Calu3 (cell line): ENCODE results near the gene GAS7. TPM values are rescaled to one million over a fixed set of nuclear protein-coding genes. Genes with fewer than 3 reads are reported as not detected.

Experiments used
- BruUV-seq: library from RNA; stranded (reverse); fragments of 400-500 nt; replicated peaks from 2 replicates; lab custom pipeline; 2021; lab: Mats Ljungman, UMichigan
- CTCF ChIA-PET: fragments of 300-600 bp; sonication (Branson Sonifier 250); formaldehyde crosslinking; loops from one replicate; lab custom pipeline; 2022; ENCODE audit warnings: antibody characterized with exemption; lab: Charles Lee
- DNase-seq: peaks from one replicate; pipeline ENCODE4 v3.0.0; 2022
- H3K27ac Mint-ChIP-seq: one replicate; pipeline ENCODE4 v1.8.0; 2022; ENCODE audit warnings: mixed read lengths; ENCODE audit not compliant: unreplicated experiment
- H3K27me3 Mint-ChIP-seq: one replicate; pipeline ENCODE4 v1.8.0; 2022; ENCODE audit warnings: mixed read lengths; ENCODE audit not compliant: unreplicated experiment
- H3K36me3 Mint-ChIP-seq: one replicate; pipeline ENCODE4 v1.8.0; 2022; ENCODE audit warnings: mild to moderate bottlenecking, moderate library complexity, mixed read lengths; ENCODE audit not compliant: insufficient read depth, unreplicated experiment
- H3K4me1 Mint-ChIP-seq: one replicate; pipeline ENCODE4 v1.8.0; 2022; ENCODE audit warnings: mild to moderate bottlenecking, low read depth, mixed read lengths; ENCODE audit not compliant: unreplicated experiment
- H3K4me3 Mint-ChIP-seq: one replicate; pipeline ENCODE4 v1.8.0; 2022; ENCODE audit warnings: mild to moderate bottlenecking, low read depth, moderate library complexity, mixed read lengths; ENCODE audit not compliant: unreplicated experiment
- H3K9me3 Mint-ChIP-seq: one replicate; pipeline ENCODE4 v1.8.0; 2022; ENCODE audit warnings: low read depth, mixed read lengths; ENCODE audit not compliant: unreplicated experiment
- CTCF ChIP-seq: fragments of 200-600 bp; IDR thresholded peaks from one replicate; pipeline ENCODE4 v1.8.0; 2022; ENCODE audit warnings: antibody characterized with exemption; ENCODE audit not compliant: unreplicated experiment
- intact Hi-C: fragments of 100-400 bp; cut with micrococcal nuclease; formaldehyde crosslinking; loops from one replicate; pipeline ENCODE4 v1.10.0; 2022; ENCODE audit not compliant: unreplicated experiment
- total RNA-seq: library from RNA; stranded (reverse); gene quantifications from 2 replicates; pipeline ENCODE4 v1.2.3, GENCODE V29; 2022

Gene GAS7
- total RNA-seq, 1 experiment from 2014 or later: 0.42 TPM

DNA sequence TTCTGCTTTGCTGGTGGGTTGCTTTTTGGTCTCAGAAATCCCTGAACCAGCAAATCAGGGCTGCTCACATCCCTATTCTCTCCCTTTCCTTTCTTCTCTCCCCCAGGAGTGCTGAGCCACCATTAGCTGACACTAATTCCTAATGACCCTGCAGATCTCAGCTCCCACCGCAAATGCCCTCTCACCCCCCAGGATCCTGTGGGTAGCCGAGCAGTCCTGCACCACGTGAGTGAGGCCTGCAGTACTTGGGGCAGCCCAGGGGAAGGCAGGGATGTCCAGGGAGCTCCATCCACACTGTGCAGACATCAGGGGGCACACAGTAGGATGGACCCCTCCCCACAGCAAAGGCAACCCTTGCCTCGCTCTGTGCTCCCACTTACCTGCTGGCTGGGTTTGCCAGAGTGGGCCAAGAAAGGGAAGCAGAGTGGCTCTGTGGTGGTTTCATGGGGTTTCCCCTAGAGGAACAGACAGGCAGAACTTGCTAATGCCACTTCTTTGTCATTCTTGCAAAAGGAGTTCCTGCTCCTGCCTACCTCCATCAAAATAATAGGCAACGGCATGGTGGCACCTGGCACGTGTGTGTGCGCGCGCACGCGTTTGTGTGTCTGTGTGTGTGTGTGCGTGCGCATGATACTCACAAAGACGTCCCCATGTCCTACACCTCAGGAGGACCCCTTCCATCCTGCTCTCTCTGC is 135.6 kb downstream of the GAS7 start:
- no peaks in the 10 kb centered on the region for H3K9me3 Mint-ChIP-seq
- CTCF ChIA-PET: no interaction called here
- no peaks in the 10 kb centered on the region for H3K36me3 Mint-ChIP-seq
- TF ChIP-seq CTCF: no peak
- no peaks in the 10 kb centered on the region for H3K4me1 Mint-ChIP-seq
- BruUV-seq: no TSS peak
- intact Hi-C loops: no loop called here
- no peak overlapping the region for H3K4me3 Mint-ChIP-seq
- H3K27ac Mint-ChIP-seq: no peak overlapping the region
- no peaks in the 10 kb centered on the region for H3K27me3 Mint-ChIP-seq
- no peak for DNase-seq

DNA sequence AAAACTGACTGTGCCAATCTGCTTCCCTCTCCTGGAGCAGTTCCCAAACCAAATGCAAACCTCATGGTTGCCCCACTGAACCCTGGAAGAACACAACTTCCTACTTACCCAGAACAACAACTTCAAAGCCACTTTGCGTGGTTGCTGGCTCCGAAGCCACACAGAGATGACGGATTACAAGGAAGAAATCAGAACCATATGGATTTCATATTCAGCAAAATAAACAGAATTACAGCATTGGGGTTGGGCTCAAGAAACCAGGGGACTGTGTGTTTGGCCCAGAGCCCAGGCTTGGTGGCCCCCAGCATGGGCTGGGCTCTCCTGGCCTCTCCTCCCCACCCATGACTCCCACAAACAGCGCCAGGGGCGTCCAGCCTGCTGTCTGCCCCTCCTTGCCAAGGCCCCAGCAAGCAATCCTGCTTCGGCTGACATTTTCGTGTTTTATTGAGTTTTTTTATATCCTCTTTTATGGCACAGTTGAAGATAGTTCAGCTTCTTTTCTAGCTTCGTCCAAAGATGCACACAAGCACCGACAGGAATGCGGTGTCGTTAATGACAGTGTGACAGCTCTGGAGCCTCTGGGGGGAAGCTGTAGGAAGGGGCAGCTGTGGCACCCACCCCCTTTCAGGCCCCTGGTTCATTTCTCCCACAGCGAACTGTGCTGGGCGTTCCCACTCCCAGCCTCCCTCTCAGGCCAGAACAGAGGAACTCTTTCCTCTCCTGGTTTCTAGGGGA is 137.1 kb downstream of the GAS7 start:
- intact Hi-C loops: no loop called here
- CTCF ChIA-PET: no interaction called here
- BruUV-seq: no TSS peak
- TF ChIP-seq CTCF: no peak
- H3K27me3 Mint-ChIP-seq: no peaks in the 10 kb centered on the region
- no peak overlapping the region for H3K4me3 Mint-ChIP-seq
- no peak for DNase-seq
- H3K27ac Mint-ChIP-seq: no peak overlapping the region
- no peaks in the 10 kb centered on the region for H3K36me3 Mint-ChIP-seq
- no peaks in the 10 kb centered on the region for H3K4me1 Mint-ChIP-seq
- H3K9me3 Mint-ChIP-seq: no peaks in the 10 kb centered on the region

GRCh38 chr17:10060526-10060925 is 137.9 kb downstream of the GAS7 start:
- CTCF ChIA-PET: no interaction called here
- H3K27ac Mint-ChIP-seq: no peak overlapping the region
- no peak for TF ChIP-seq CTCF
- peaks cover 4% of the 10 kb centered on the region for H3K27me3 Mint-ChIP-seq
- H3K9me3 Mint-ChIP-seq: no peaks in the 10 kb centered on the region
- no TSS peak for BruUV-seq
- intact Hi-C loops: no loop called here
- no peak overlapping the region for H3K4me3 Mint-ChIP-seq
- no peaks in the 10 kb centered on the region for H3K36me3 Mint-ChIP-seq
- no peaks in the 10 kb centered on the region for H3K4me1 Mint-ChIP-seq
- DNase-seq: no peak

- no peak overlapping the region for H3K4me3 Mint-ChIP-seq
- H3K27me3 Mint-ChIP-seq: peaks cover 11% of the 10 kb centered on the region
- CTCF ChIA-PET: no interaction called here
- no peak for TF ChIP-seq CTCF
- intact Hi-C loops: no loop called here
- H3K4me1 Mint-ChIP-seq: no peaks in the 10 kb centered on the region
- no peaks in the 10 kb centered on the region for H3K36me3 Mint-ChIP-seq
- no peaks in the 10 kb centered on the region for H3K9me3 Mint-ChIP-seq
- BruUV-seq: no TSS peak
- DNase-seq: no peak
- H3K27ac Mint-ChIP-seq: no peak overlapping the region
Measured at GRCh38 chr17:10059684-10060211, 138.7 kb downstream of the GAS7 start.
